ENCODE measurements around the gene L1CAM.

DNA sequence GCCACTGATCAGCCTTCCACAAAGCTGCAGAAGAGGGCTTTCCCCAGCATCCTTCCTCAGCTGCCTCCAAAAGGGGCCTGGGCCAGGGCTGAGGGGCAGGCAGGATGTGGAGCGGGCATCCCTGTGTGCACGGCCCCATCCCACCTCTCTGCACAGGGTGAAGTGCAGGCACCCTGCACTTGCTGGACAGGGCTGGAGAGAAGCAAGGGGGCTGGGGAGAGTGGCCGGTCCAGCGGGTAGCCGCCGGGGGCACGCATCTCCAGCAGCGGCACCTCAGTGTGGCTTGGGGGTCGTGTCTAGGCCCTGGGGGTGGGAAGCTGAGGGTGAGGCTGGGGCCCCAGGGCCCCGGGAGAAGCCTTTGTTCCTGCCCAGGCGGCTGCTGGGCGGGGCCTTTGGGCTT lies 21.5 kb upstream of the L1CAM start:
- TF ChIP-seq, protein P1, sequence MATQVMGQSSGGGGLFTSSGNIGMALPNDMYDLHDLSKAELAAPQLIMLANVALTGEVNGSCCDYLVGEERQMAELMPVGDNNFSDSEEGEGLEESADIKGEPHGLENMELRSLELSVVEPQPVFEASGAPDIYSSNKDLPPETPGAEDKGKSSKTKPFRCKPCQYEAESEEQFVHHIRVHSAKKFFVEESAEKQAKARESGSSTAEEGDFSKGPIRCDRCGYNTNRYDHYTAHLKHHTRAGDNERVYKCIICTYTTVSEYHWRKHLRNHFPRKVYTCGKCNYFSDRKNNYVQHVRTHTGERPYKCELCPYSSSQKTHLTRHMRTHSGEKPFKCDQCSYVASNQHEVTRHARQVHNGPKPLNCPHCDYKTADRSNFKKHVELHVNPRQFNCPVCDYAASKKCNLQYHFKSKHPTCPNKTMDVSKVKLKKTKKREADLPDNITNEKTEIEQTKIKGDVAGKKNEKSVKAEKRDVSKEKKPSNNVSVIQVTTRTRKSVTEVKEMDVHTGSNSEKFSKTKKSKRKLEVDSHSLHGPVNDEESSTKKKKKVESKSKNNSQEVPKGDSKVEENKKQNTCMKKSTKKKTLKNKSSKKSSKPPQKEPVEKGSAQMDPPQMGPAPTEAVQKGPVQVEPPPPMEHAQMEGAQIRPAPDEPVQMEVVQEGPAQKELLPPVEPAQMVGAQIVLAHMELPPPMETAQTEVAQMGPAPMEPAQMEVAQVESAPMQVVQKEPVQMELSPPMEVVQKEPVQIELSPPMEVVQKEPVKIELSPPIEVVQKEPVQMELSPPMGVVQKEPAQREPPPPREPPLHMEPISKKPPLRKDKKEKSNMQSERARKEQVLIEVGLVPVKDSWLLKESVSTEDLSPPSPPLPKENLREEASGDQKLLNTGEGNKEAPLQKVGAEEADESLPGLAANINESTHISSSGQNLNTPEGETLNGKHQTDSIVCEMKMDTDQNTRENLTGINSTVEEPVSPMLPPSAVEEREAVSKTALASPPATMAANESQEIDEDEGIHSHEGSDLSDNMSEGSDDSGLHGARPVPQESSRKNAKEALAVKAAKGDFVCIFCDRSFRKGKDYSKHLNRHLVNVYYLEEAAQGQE (IDR thresholded peaks at IDR 0.05; ENCODE audit: insufficient read depth in 1 of 2, low read depth in 2 of 2, low read length in 1 of 2): no peak
- no peak for TF ChIP-seq POLR2AphosphoS5 (IDR thresholded peaks at IDR 0.05; ENCODE audit: low read depth, low read length)
- TF ChIP-seq, protein P2, sequence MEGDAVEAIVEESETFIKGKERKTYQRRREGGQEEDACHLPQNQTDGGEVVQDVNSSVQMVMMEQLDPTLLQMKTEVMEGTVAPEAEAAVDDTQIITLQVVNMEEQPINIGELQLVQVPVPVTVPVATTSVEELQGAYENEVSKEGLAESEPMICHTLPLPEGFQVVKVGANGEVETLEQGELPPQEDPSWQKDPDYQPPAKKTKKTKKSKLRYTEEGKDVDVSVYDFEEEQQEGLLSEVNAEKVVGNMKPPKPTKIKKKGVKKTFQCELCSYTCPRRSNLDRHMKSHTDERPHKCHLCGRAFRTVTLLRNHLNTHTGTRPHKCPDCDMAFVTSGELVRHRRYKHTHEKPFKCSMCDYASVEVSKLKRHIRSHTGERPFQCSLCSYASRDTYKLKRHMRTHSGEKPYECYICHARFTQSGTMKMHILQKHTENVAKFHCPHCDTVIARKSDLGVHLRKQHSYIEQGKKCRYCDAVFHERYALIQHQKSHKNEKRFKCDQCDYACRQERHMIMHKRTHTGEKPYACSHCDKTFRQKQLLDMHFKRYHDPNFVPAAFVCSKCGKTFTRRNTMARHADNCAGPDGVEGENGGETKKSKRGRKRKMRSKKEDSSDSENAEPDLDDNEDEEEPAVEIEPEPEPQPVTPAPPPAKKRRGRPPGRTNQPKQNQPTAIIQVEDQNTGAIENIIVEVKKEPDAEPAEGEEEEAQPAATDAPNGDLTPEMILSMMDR (IDR thresholded peaks at IDR 0.05): no peak

All from Panc1 (cell line).